SK-N-SH (cell line): ENCODE data around the gene ARHGAP20. TPM values are rescaled to one million over a fixed set of nuclear protein-coding genes. Genes with fewer than 3 reads are reported as not detected.

ENCODE experiments used
- CTCF ChIA-PET: fragments of 300-600, 350-600 bp; formaldehyde crosslinking; extraction: SDS; loops from one replicate; lab custom pipeline; 2021; lab: Yijun Ruan, JAX
- POLR2A ChIA-PET: fragments of 350-600 bp; sonication (Branson Sonifier 250); formaldehyde crosslinking; extraction: SDS; loops from one replicate; lab custom pipeline; 2020; ENCODE audit warnings: antibody characterized with exemption, inconsistent platforms; lab: Yijun Ruan, JAX
- DNase-seq: peaks from one replicate; pipeline ENCODE4 v3.0.0; 2012
- H2AFZ ChIP-seq: fragments of 200-600 bp; sonication (generic); 2 replicates; pipeline ENCODE4 v1.8.1; 2016; ENCODE audit warnings: antibody characterized with exemption, mild to moderate bottlenecking, low read depth
- H3F3A ChIP-seq: fragments of 200-600 bp; sonication (generic); replicated peaks from 2 replicates; pipeline ENCODE3; 2016; ENCODE audit warnings: antibody characterized with exemption, mild to moderate bottlenecking; ENCODE audit not compliant: insufficient read depth
- H3K27ac ChIP-seq, 2 experiments: fragments of 200-500 bp in 1 of 2; fragments of 200-600 bp in 1 of 2; sonication (Bioruptor generic) in 1 of 2; sonication (generic), shearing (Covaris generic) in 1 of 2; 2 replicates each; pipeline versions ENCODE4 v1.5.1 to v1.6.1; 2014 to 2016; ENCODE audit warnings: low read depth in 2 of 2, inconsistent platforms in 1 of 2, low read length in 1 of 2, mild to moderate bottlenecking in 1 of 2, mixed read lengths in 1 of 2
- H3K27me3 ChIP-seq: fragments of 200-600 bp; sonication (generic), shearing (Covaris generic); 2 replicates; pipeline ENCODE4 v1.6.1; 2016; ENCODE audit warnings: mixed run types; ENCODE audit not compliant: insufficient read depth
- H3K36me3 ChIP-seq, 2 experiments: fragments of 200-500 bp in 1 of 2; fragments of 200-600 bp in 1 of 2; sonication (Bioruptor generic) in 1 of 2; sonication (generic) in 1 of 2; replicated peaks in 1 of 2; 2 replicates each; pipeline versions ENCODE3 to v1.5.1; 2014 to 2016; ENCODE audit warnings: low read length in 1 of 2, mild to moderate bottlenecking in 1 of 2; ENCODE audit not compliant: insufficient read depth in 2 of 2, control insufficient read depth in 1 of 2
- H3K4me1 ChIP-seq, 2 experiments: fragments of 200-500 bp in 1 of 2; fragments of 200-600 bp in 1 of 2; sonication (Bioruptor generic) in 1 of 2; sonication (generic), shearing (Covaris generic) in 1 of 2; 2 replicates each; pipeline versions ENCODE4 v1.5.1 to v1.6.1; 2014 to 2016; ENCODE audit warnings: low read depth in 1 of 2, low read length in 1 of 2, mixed run types in 1 of 2; ENCODE audit not compliant: insufficient read depth in 2 of 2, control insufficient read depth in 1 of 2
- H3K4me2 ChIP-seq: fragments of 200-600 bp; sonication (generic), shearing (Covaris generic); 2 replicates; pipeline ENCODE4 v1.6.1; 2017; ENCODE audit warnings: mixed run types
- H3K4me3 ChIP-seq, 2 experiments: fragments of 200-500 bp in 1 of 2; fragments of 200-600 bp in 1 of 2; sonication (Bioruptor generic) in 1 of 2; sonication (generic), shearing (Covaris generic) in 1 of 2; 2 replicates each; pipeline versions ENCODE4 v1.5.1 to v1.8.1; 2014 to 2016; ENCODE audit warnings: low read depth in 2 of 2, inconsistent platforms in 1 of 2, low read length in 1 of 2, mild to moderate bottlenecking in 1 of 2, mixed read lengths in 1 of 2, moderate library complexity in 1 of 2
- H3K79me2 ChIP-seq: fragments of 200-600 bp; sonication (generic); 2 replicates; pipeline ENCODE4 v1.8.1; 2017; ENCODE audit warnings: mild to moderate bottlenecking; ENCODE audit not compliant: insufficient read depth
- H3K9ac ChIP-seq: fragments of 200-600 bp; sonication (generic); 2 replicates; pipeline ENCODE4 v1.6.1; 2017; ENCODE audit warnings: mixed run types
- H3K9me2 ChIP-seq: fragments of 200-600 bp; sonication (generic); 2 replicates; pipeline ENCODE4 v1.6.1; 2017; ENCODE audit warnings: mixed run types
- H3K9me3 ChIP-seq: fragments of 200-600 bp; sonication (generic); 2 replicates; pipeline ENCODE4 v1.6.1; 2017; ENCODE audit warnings: mixed run types, mild to moderate bottlenecking, moderate library complexity
- H4K20me1 ChIP-seq: fragments of 200-600 bp; sonication (generic); 2 replicates; pipeline ENCODE4 v1.6.1; 2017; ENCODE audit warnings: mild to moderate bottlenecking, mixed run types; ENCODE audit not compliant: insufficient read depth
- CTCF ChIP-seq: fragments of 200-600 bp; sonication (generic); IDR thresholded peaks from 2 replicates; pipeline ENCODE4 v1.6.1; 2017; ENCODE audit warnings: antibody characterized with exemption, mild to moderate bottlenecking, moderate library complexity
- JUND ChIP-seq: IDR thresholded peaks from 2 replicates; pipeline ENCODE4 v1.4.0; 2012
- MAX ChIP-seq: IDR thresholded peaks from 2 replicates; pipeline ENCODE4 v1.4.0; 2012; ENCODE audit warnings: low read depth
- MEF2A ChIP-seq: IDR thresholded peaks from 2 replicates; pipeline ENCODE4 v1.4.0; 2012; ENCODE audit warnings: low read depth, borderline replicate concordance
- MXI1 ChIP-seq: IDR thresholded peaks from 2 replicates; pipeline ENCODE4 v1.6.1; 2012; ENCODE audit warnings: mild to moderate bottlenecking, low read depth, low read length, improper control_type of control experiment
- POLR2AphosphoS5 ChIP-seq: IDR thresholded peaks from 2 replicates; pipeline ENCODE4 v1.6.1; 2012; ENCODE audit warnings: low read depth, low read length
- REST ChIP-seq: IDR thresholded peaks from 2 replicates; pipeline ENCODE4 v1.6.1; 2012; ENCODE audit warnings: mild to moderate bottlenecking, low read depth, low read length, moderate library complexity
- RXRA ChIP-seq: IDR thresholded peaks from 2 replicates; pipeline ENCODE4 v1.4.0; 2012; ENCODE audit warnings: low read depth, mild to moderate bottlenecking, borderline replicate concordance
- TAF1 ChIP-seq: IDR thresholded peaks from 2 replicates; pipeline ENCODE4 v1.6.1; 2012; ENCODE audit warnings: low read depth, mild to moderate bottlenecking, low read length, moderate library complexity, borderline replicate concordance
- TCF12 ChIP-seq: IDR thresholded peaks from 2 replicates; pipeline ENCODE4 v1.4.0; 2012
- TEAD4 ChIP-seq: IDR thresholded peaks from 2 replicates; pipeline ENCODE4 v1.4.0; 2012; ENCODE audit warnings: mild to moderate bottlenecking, borderline replicate concordance; ENCODE audit not compliant: insufficient read depth
- YY1 ChIP-seq: IDR thresholded peaks from 2 replicates; pipeline ENCODE4 v1.4.0; 2012; ENCODE audit warnings: low read depth, mild to moderate bottlenecking
- WGBS: methylation state at CpG from one replicate; pipeline ENCODE4 v1.1.6; 2017; ENCODE audit warnings: low lambda C conversion rate; 5-methylcytosine and 5-hydroxymethylcytosine counted together
- polyA plus RNA-seq, 3 experiments: library from polyadenylated mRNA; depleted of rRNA; stranded (reverse); fragments of >200 nt; gene quantifications; 2 replicates each; pipeline ENCODE4 v1.2.3, GENCODE V29; 2012

ARHGAP20 gene
- polyA plus RNA-seq, 1 of the 3 experiments (the other 2 are of a cell fraction), result 0.76 TPM

GRCh38 chr11:110582728-110583432, 129.4 kb downstream of the ARHGAP20 start:
- POLR2A ChIA-PET, result no interaction called here
- CTCF ChIA-PET, result interaction anchor here (0.5 kb wide), 1 partner anchor 125 kb away, joined by 4 read pairs; no protein-coding TSS in a partner anchor
- no peak overlapping the region for H2AFZ ChIP-seq
- H3K27ac ChIP-seq, result no peak overlapping the region
- no peaks in the 10 kb centered on the region for H3K4me1 ChIP-seq
- DNase-seq, result no peak
- no peak overlapping the region for H3K4me3 ChIP-seq
- peaks cover 0 to 10% of the 10 kb centered on the region in 2 experiments for H3K36me3 ChIP-seq
- no peaks in the 10 kb centered on the region for H3F3A ChIP-seq
- H3K9me3 ChIP-seq, result no peaks in the 10 kb centered on the region
- H3K27me3 ChIP-seq, result no peaks in the 10 kb centered on the region
- H3K4me2 ChIP-seq, result no peak overlapping the region
- no peaks in the 10 kb centered on the region for H3K9me2 ChIP-seq
- H3K9ac ChIP-seq, result no peak overlapping the region
- H3K79me2 ChIP-seq, result no peaks in the 10 kb centered on the region
- no peaks in the 10 kb centered on the region for H4K20me1 ChIP-seq
- 63% methylated on average over 2 of the region's 2 CpGs for WGBS
- no peak for TF ChIP-seq MXI1
- no peak for TF ChIP-seq TCF12
- TF ChIP-seq RXRA, result no peak
- no peak for TF ChIP-seq JUND

GRCh38 chr11:110580571-110580970, 131.7 kb downstream of the ARHGAP20 start:
- no peak overlapping the region for H3K4me3 ChIP-seq
- 89% methylated on average over 7 of the region's 8 CpGs for WGBS
- no peaks in the 10 kb centered on the region for H3K9me3 ChIP-seq
- H4K20me1 ChIP-seq, result no peaks in the 10 kb centered on the region
- H3K36me3 ChIP-seq, result peaks cover 0 to 10% of the 10 kb centered on the region in 2 experiments
- TF ChIP-seq CTCF (no peak), MAX (no peak), REST (no peak), JUND (no peak), TEAD4 (no peak), POLR2AphosphoS5 (no peak), TAF1 (no peak), YY1 (no peak), MXI1 (no peak), MEF2A (no peak)
- no peak overlapping the region for H3K9ac ChIP-seq
- no peak overlapping the region for H2AFZ ChIP-seq
- no peaks in the 10 kb centered on the region for H3K9me2 ChIP-seq
- H3F3A ChIP-seq, result no peaks in the 10 kb centered on the region
- no peaks in the 10 kb centered on the region for H3K79me2 ChIP-seq
- no peak for DNase-seq
- POLR2A ChIA-PET, result no interaction called here
- H3K27me3 ChIP-seq, result no peaks in the 10 kb centered on the region
- CTCF ChIA-PET, result no interaction called here
- H3K4me1 ChIP-seq, result no peaks in the 10 kb centered on the region
- H3K4me2 ChIP-seq, result no peak overlapping the region
- H3K27ac ChIP-seq, result no peak overlapping the region
